Activated CD4-positive, alpha-beta T cell treated with anti-CD3 and anti-CD28 coated beads, Interleukin-2, Interleukin-4, amounts not matched to agents 100 ng/mL and 50 ng/mL, durations not matched to agents 16 hours and 8 hours (primary cell): ENCODE results near the gene CALHM3.

Experiments
- DNase-seq: peaks from one replicate; pipeline ENCODE4 v3.0.0-alpha.2; 2020; ENCODE audit warnings: low spot score

CALHM3 gene

GRCh38 chr10:103449208-103450144 is 29.6 kb downstream of the CALHM3 start:
- no peak for DNase-seq

- no peak for DNase-seq
Observed at GRCh38 chr10:103448746-103449145, 30.3 kb downstream of the CALHM3 start.

- no peak for DNase-seq
Observed at GRCh38 chr10:103447187-103447586, 31.9 kb downstream of the CALHM3 start.

- no peak for DNase-seq
Observed at GRCh38 chr10:103445767-103446567, 33.1 kb downstream of the CALHM3 start.

- no peak for DNase-seq
Observed at GRCh38 chr10:103445366-103445765, 33.7 kb downstream of the CALHM3 start.

- DNase-seq, result no peak
Observed at GRCh38 chr10:103444478-103444877, 34.6 kb downstream of the CALHM3 start.

- DNase-seq, result no peak
Observed at GRCh38 chr10:103443475-103444185, 35.4 kb downstream of the CALHM3 start.

GRCh38 chr10:103442031-103442461 is 37.0 kb downstream of the CALHM3 start:
- DNase-seq, result no peak

GRCh38 chr10:103441611-103442010 is 37.4 kb downstream of the CALHM3 start:
- no peak for DNase-seq

GRCh38 chr10:103441206-103441605 is 37.8 kb downstream of the CALHM3 start:
- DNase-seq, result no peak

GRCh38 chr10:103440416-103440815 is 38.6 kb downstream of the CALHM3 start:
- no peak for DNase-seq

GRCh38 chr10:103439776-103440175 is 39.3 kb downstream of the CALHM3 start:
- DNase-seq, result no peak

- DNase-seq, result no peak
Observed at GRCh38 chr10:103433858-103434257, 45.2 kb downstream of the CALHM3 start.

GRCh38 chr10:103431902-103432301 is 47.1 kb downstream of the CALHM3 start:
- DNase-seq, result no peak

- peak; percentile 41 for DNase-seq
Observed at GRCh38 chr10:103429647-103430046, 49.4 kb downstream of the CALHM3 start.

- DNase-seq, result no peak
Observed at GRCh38 chr10:103428989-103429643, 49.9 kb downstream of the CALHM3 start.

GRCh38 chr10:103427866-103428265 is 51.2 kb downstream of the CALHM3 start:
- DNase-seq, result no peak

- DNase-seq, result no peak
Observed at GRCh38 chr10:103423748-103424147, 55.3 kb downstream of the CALHM3 start.
